SU-DHL-6 (cell line): Measurements from ENCODE around the gene UCN.

Source experiments
- CTCF ChIP-seq: fragments of 200-600 bp; sonication (generic); IDR thresholded peaks from one replicate; pipeline ENCODE4 v1.5.1; 2017; ENCODE audit warnings: antibody characterized with exemption, mild to moderate bottlenecking, low read length, moderate library complexity; ENCODE audit not compliant: insufficient read depth, poor library complexity, severe bottlenecking
- EZH2phosphoT487 ChIP-seq: fragments of 200-600 bp; sonication (generic), shearing (Covaris generic); conservative IDR thresholded peaks from 2 replicates; pipeline ENCODE4 v1.6.1; 2018; ENCODE audit warnings: mild to moderate bottlenecking, antibody characterized with exemption, low read length, moderate library complexity, mixed read lengths

GRCh38 chr2:27313882-27314645 is 5.8 kb upstream of the UCN start:
- TF ChIP-seq CTCF (no peak), EZH2phosphoT487 (no peak)
